ENCODE measurements around the gene WNT7A.
"Not testable (repeated sequence)": the region's sequence is repeated elsewhere in the genome, so short reads cannot be mapped to it uniquely, and the experiment has no call there.

WNT7A gene

DNA sequence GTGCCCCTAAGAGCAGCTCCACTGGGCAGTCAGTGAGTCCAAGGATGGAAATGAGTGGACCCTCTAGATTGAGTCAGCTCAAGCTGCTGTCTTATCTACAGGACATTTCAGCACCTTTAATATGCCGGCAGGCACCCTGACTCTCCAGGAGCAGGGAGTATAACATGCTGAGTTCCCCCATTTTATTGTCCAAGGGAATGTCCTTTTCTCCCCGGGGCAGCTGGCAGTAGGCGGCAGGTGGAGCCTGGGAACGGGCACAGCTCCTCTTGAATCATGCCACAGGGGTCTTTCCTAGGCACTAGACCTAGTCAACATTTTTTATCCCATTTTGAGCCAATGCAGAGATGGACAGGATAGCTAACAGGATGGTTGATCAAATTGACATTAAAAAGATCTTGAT is 14.8 kb downstream of the WNT7A start:
- FAIRE-seq = no peak

DNA sequence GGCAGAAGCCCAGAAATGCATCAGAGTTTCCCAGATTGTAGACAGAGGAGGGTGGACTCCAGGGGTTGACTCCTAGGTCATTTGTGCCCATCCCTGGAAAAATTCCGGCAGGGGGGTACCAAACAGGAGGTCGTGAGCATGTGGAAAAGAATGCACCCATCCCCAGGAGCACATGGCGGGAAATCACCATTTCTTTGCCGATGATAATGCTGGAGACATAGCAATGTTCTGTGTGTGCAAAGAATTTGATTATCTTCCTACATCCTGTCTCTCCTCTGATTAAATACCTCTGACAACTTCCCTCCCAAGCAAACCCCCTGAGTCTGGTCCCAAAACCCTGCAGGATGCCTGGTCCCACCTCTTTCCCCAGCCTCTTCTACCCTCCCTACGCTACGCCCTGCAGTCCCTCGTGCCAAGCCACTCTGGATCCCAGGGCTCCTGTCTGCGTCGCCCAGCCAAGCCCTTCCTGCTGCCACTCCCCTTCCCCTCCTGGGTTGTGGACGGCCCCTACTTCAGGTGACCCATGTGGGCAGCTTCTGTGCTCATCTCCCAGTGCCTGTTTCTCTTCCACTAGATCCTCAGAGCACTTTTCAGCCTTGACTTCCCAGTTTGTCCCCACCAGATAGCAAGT is 15.8 kb downstream of the WNT7A start:
- FAIRE-seq = no peak

DNA sequence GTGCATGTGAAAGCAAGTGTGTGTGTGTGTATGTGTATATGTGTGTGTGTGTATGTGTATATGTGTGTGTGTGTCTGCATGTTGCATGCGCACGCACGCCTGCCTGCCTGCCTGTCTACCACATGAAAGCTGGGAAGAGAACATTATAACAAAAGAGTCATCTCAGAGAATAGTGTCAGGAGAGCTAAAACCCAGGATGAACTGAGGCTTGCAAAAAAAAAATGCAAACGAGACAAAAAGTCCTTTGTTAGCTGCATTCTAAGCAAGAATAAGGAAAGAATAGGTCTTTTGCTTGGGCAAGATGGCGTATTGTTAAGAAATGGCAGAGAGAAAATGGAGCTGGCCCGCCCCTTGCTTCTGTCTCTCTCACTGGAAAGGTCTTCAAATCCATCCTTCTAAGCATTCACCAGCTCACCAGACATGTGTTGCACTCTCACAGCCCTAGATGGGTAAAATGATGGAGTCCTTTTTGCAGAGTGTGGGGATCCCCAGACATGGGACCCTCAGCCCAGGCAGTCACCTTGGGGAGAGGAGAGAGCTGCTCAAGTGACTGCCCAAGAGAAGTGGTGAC is 16.4 kb downstream of the WNT7A start:
- no peak for FAIRE-seq

DNA sequence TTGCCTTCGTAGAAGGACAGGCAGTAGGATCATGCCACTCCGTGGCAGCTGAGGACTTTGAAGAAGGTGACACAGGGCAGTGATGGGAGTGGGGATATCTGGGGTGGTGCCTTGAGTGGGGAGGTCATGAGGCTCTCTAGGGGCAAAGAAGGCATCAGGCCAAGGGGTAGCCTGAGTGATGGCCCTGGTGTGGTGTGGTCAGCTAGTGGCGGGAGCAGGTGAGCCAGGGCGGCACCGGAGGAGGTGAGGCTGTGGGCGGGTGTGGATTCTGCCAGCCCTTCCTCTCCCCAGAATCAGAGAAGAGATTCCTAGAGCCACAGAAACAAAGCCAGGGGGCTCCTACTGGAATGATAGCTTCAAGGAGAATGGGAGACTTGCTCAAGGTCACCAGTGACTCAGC is 18.4 kb downstream of the WNT7A start:
- no peak for FAIRE-seq

DNA sequence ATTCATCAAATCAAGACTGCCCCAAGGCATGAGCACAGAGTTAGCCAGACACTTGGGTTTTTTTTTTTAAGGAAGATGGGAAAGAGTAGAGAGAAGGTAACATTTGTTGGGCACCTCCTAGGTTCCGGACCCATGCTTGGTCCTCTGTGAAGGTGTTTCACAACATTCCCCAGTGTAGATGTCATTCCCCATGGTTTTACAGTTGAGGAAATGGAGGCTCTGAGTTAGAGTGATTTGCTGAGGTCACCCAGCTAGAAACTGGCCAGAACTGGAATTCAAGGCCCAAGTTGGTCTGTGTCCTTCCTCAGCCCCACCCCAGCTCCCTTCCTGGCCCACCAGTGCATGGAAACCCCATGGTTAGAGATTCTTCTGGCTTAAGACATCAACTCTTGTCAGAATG is 19.9 kb downstream of the WNT7A start:
- no peak for FAIRE-seq

DNA sequence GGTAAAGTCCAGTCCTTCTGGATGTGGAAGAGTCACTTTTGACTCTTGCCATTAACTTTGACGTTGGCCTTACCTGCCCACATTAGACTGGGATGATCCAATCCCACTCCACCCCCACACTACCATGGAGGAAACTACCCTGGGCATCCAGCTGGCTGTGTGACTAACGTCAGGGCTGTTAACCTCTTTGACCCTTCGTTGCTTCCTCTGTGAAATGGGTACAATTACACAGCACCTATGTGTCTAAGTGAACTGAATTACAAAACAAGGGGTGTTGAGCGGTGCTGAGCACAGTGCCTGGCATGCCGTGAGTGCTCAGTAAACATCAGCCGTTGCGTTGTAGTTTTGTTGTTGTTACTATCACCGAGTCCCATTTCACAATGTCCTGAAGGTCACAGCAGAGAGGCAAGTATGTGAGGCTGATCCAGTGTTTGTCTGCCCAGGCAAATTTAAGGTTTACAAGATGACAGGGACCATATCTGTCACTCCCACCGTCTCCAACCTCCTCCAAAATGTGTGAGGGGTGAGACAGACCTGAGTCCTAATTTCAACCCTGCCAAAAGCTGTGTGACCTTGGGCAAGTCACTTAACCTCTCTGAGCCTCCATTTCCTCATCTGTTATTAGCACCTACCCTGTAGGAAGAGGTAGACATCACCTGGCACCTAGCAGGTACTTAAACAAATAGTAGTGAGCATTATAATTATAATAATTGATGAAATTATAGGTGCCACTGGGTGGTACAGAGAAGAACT is 20.9 kb downstream of the WNT7A start:
- FAIRE-seq = no peak

DNA sequence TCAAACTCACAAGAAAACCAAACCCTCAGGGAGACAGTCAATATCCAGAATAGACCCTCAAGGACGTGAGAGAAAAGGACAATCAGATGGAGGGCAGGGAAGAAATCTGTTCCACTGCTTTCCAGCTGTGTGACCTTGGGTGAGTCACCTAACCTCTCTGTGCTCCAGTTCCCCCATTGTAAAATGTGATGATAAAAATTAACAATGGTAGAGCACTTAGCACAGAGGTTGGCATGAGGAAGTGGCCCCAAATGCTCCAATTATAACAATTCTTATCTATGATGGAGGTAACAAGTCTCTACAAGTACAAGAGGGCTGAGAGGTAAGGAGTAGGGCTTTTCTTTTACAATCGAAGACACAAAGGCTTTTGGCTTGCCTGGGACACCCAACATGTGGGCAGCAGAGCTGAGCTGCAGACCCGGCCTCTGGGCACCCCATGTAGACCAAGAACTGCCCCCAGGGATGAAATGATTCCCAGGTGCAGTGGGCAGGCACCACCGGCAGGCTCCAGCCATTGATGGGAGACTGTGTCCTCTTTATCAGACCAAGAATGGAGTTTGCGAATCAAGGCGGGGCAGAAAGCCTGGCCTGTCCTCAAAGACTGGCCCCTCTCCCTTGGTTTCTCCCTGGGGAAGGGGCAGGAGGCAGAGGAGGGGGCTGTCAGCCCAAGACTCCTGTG is 22.0 kb downstream of the WNT7A start:
- FAIRE-seq = no peak

DNA sequence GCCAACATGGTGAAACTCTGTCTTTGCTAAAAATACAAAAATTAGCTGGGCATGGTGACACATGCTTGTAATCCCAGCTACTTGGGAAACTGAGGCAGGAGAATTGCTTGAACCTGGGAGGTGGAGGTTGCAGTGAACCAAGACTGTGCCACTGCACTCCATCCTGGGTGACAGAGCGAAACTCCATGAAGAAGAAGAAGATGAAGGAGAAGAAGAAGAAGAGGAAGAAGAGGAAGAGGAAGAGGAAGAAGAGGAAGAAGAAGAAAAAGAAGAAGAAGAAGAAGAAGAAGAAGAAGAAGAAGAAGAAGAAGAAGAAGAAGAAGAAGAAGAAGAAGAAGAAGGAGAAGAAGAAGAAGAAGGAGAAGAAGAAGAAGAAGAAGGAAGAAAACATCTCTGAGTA is 23.2 kb downstream of the WNT7A start:
- not testable (repeated sequence) for FAIRE-seq

DNA sequence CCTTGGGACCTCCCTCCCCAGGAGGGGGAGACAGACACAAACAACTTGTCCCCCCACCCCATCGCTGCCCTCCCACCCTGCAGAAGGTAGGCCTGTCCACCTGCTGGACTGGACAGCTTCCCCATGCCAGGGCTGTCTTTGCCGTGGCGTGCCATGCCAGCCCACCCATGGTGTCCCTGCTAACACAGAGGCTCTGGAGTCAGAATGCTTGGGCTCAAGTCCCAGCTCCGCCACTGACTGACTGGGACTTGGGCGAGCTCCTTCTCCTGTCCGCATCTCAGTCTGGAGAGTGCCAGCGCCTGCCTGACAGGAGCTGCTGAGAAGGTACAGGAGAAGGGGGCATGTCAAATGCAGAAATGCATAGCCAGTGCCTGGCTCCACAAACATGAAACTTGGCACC is 23.9 kb downstream of the WNT7A start:
- no peak for FAIRE-seq

DNA sequence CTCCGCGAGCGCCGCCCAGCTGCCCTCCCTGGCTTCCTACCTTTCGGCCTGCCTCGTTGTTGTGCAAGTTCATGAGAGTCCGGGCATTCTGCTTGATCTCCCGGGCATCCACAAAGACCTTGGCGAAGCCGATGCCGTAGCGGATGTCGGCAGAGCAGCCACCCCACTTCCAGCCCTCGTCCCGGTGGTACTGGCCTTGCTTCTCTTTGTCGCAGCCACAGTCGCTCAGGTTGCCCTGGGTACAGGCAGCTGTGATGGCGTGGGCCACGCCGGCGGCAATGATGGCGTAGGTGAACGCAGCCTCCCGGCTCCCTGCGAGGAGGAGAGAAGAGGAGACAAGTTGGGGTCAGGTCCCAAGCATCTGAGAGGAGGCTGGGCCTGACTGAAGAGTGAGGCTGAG is 25.4 kb downstream of the WNT7A start:
- FAIRE-seq = no peak

DNA sequence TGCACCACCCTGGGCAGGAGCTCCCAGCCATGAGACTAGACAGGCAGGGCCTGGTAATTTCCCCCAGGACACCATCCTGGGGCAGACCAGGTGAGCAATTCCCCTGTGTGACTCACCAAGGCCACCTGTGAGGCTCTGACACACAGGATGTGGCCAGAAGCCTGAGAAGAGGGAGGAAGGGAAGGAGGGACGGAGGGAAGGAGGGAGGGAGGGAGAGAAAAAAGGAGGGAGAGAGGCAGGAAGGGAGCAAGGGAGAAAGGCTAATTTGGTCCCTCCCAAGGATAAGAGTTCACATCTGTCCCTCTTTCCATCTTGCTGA is 25.9 kb downstream of the WNT7A start:
- no peak for FAIRE-seq

DNA sequence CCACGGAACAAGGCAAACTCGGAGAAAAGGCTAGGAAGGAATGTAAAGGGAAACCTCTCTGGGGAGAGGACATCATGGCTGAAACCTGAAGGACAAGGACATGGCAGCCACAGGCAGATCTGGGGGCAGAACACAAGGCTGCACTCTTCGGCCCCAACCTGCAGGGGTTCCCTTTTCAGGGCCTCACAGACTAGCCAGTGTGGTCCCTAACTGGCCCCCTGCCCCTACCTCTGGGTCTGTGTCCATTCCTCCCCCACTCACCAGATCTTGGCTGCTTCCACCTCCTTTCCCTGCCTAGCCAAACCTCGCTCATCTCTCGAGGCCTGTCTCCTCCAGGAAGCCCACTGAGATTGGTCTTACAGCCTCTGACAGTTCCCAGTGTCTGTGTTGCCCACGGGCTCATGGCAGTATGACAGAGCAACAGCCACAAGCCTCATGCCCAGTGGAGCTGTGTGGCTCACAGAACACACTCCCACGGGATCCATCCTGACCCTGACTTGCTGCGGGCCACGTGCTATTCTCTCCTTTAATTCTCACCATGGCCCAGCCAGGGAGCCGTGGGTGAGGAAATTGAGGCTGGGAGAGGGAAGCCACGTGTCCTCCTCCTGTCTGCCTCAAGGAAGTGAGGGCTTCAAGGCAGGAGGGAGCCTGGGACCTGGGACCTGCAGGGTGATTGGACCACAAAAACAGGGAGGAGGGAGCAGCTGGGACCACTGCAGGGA is 26.5 kb downstream of the WNT7A start:
- FAIRE-seq = no peak

DNA sequence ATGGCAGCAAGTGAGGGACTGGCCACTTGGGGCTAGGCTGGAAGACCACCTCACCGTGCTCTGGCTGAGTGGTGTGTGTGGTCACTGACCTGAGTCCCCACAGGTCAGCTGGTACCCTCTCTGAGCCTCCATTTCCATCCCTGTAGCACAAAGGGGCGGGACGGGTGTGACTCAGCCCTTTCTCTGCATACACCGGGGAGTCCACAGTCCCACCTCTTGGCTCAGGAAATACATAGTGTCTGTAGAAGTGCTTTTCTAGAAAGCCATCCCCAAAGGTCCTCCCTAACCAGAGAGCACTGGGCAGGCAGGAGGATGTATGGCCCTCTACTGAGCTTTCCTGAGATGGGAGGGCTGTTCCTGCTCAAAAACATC is 27.2 kb downstream of the WNT7A start:
- no peak for FAIRE-seq

DNA sequence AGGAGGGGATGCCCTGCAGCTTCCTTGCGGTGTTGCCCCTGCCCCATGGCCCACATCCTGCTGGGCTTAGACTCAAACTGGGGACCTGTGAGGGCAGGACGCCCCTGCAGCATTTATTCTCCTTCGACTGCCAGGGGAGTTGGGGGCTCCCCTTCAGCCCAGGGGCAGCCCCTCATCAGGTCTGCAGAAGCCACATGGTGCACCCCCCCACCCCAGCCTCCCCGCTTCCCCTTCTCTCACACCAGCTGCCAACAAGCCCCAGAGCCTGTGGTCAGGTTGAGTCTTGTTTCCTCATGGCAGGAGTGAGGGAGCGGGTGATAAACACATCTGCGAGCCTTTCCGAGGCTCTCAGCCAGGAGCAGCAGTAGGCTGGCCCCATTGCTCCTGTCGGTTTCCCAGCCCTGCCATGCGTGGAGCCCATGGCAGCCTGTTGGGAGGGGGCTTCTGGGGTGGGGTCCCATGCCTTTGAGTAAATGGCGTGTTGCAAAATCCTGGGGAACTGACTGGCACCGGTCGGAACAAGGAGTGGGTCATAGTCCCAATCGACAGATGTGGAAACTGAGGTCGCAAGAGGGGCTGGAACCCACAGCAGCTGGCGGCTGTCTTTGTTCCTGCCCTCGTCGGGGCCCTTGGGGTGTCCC is 27.8 kb downstream of the WNT7A start:
- FAIRE-seq = no peak

DNA sequence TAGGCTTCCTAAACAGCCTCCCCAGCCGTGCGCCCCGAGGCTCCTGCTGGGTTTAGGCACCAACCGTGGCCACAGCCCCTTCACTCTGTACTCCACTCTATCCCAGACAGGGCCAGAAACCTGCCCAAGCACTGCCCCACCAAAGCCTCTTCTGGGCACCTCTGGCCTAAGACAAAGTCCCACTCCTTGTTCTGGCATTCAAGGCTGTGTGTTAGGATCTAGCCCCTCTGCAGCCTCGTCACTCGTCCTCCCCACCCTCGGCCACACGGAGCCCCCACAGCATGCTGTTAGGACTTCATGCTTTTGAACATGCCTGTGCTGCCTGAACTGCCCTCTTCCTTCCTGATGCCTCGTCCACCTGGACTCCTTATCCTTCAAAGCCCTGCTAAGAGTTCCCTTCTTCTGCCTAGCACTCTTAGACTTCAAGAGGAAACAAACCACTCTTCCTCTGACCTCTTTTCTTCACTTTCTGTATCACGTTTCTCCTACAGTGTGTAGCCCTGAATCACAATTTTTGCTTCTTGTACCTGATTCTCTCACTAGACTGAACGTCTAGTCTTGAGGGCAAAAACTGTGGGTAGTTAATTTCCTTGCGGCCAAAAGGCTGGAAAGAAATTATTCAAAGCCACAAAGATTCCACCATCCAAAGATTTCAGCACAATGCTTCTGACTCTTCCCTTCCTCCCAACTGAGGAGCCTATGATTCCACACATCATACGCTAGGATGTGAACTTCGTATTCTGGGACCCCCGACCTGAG is 28.6 kb downstream of the WNT7A start:
- no peak for FAIRE-seq

DNA sequence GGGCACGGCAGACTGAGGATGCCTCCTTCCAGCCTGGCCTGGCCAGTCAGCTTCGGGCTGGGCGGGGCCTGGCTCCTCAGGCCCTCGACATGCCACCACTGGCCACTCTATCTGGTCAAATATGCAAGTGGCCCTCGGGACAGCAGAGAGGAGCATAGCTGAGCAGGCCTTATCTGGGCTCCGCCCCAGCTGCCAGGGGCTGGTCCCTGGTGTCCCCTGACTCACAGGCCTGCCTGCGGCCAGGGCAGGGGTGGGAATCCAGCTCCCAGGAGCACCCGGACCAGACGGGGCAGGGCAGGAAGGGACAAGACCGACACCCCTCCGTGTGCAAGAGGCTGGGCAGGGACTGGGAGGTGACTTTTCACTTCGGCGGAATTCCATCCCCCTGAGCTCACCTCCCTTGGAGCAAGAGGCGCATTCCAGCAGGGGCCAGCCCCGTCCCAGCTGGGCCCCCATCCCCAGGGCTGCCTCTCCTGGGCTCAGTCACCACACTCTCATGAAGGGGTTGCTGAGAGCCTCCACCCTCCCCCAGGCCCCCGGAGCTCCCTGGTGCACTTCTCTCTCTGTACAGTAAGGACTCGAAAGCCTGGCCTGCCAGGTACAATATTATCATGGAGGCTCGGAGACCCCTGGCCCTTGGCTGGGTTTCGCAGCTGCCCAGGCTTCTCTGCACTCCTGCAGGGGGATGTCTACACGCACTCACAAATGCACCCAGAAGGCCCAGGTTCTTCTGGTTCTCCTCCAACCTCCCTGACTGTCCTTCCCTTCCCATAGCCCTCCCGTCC is 29.5 kb downstream of the WNT7A start:
- FAIRE-seq = no peak

DNA sequence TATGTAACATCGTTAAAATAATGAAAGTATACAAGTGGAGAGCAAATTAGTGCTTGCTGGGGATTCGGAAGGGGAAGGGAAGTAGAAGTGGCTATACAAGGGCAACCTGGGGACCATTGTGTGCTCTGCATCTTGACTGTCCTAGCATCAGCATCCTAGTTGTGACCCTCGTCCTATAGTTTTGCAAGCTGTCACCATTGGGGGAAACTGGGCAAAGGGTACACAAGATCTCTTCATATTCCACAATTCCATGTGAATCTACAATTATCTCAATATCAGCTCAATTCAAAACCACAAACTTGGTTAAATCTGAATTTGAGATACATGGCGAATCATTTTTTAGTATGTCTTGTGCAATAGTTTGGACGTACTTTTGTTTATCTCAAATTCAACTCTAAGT is 30.9 kb downstream of the WNT7A start:
- no peak for FAIRE-seq

DNA sequence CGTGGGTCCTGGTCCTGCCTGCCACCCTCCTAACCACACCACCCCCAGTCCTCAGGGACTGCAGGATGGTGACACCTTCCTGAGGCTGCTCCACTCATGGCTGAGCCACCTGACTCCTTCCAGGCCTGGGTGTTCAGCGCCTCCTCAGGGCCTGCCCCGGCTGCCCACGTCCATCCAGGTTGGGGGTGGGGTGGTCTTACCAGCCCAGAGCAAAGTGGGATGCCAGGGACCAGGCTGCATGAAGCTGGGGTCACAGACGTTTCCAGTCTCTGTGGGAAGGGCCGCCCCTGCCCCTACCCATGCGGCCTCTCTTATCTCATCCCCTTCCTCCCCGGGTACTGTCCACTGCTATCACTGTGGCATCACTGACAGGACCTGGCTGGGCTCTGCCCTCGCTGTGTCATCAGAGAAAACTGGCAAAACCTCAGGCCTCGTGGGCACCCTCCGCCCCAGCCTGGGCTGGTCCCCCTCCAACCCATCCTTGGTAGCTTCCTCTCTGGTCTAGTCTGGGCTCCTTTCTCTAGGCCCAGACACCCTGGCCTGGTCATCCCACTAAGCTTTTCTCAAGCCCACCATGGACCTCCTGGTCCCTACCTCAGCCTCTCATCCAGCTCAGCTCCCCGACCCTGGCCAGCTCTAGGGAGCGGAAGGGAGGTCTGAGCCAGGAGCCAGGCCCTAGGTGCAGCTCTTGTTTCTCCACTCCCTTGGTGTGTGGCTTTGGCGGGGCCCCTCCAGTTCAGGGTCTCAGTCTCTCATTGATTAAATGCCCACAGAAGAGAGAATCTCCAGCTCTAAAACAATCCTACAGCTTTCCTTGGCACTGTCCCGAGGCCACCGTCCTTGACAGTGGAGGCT is 32.9 kb downstream of the WNT7A start:
- no peak for FAIRE-seq

DNA sequence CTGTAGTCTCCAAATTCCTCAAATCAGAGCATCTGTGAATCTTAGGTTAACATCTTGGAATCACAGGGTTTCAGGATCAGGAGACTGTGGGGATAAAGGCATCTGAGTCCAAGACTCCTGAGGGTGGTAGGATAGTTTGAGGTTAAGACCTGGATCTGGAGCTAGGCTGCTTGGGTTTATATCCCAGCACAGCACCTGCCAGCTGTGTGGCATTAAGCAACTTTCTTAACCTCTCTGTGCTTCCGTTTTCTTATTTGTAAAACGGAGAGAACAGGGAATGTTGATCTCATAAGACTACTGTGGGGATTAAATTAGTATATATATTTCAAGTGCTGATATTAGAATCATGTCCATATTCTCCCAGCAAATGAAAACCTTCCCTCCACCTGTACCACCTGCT is 33.6 kb downstream of the WNT7A start:
- no peak for FAIRE-seq

DNA sequence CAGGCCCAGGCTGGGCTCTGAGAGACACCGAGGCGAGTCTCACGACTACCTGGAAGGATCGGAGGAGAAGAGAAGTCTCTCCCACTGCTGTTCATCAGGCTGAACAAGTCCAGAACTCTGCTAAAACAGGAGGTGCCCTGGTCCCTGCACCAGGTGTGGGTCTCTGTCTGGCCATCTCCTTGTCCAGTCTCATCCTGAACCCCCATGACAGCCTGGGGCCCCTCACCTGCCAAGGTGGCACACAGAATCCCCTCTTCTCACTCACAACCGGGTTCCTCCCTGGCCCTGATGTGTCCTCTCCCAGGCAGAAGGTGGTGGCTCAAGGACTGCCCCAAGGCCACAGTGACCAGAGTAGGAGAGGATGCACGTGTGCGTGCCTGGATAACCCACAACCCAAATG is 34.1 kb downstream of the WNT7A start:
- FAIRE-seq = no peak
